Esophagus muscularis mucosa (tissue), 4 donors: Measurements from ENCODE around the gene SETDB2. TPM values are rescaled to one million over a fixed set of nuclear protein-coding genes. Genes with fewer than 3 reads are reported as not detected.
A peak's percentile ranks its signal among the peaks of the same experiment; 100 is the strongest.

Experiments
- DNase-seq: peaks from one replicate; pipeline ENCODE4 v3.0.0-alpha.2; 2017; ENCODE audit errors: extremely low spot score
- H3K27ac ChIP-seq, 4 donors: fragments of 200-600 bp; sonication (generic); replicated peaks in 1 of 4; 1 replicate in 3 of 4; 2 replicates in 1 of 4; pipeline ENCODE4 v1.5.1; 2016 to 2019; ENCODE audit warnings: mild to moderate bottlenecking in 1 of 4
- H3K27me3 ChIP-seq, 4 donors: fragments of 200-600 bp; sonication (generic); one replicate each; pipeline versions ENCODE4 v1.5.1 to v1.6.0; 2016 to 2019
- H3K36me3 ChIP-seq, 4 donors: fragments of 200-600 bp; sonication (generic); one replicate each; pipeline ENCODE4 v1.5.1; 2016 to 2019
- H3K4me1 ChIP-seq, 4 donors: fragments of 200-600 bp; sonication (generic); one replicate each; pipeline ENCODE4 v1.5.1; 2016 to 2019
- H3K4me3 ChIP-seq, 4 donors: fragments of 200-600 bp; sonication (generic); 1 replicate in 2 of 4; 2 replicates in 2 of 4; pipeline ENCODE4 v1.5.1; 2016 to 2019; ENCODE audit warnings: mild to moderate bottlenecking in 4 of 4, moderate library complexity in 1 of 4
- H3K9me3 ChIP-seq, 4 donors: fragments of 200-600 bp; sonication (generic); 1 replicate in 3 of 4; 2 replicates in 1 of 4; pipeline ENCODE4 v1.5.1; 2016 to 2019
- EP300 ChIP-seq: sonication (generic); formaldehyde crosslinking; IDR thresholded peaks from one replicate; pipeline ENCODE4 v1.6.1; 2017; ENCODE audit warnings: antibody characterized with exemption
- POLR2A ChIP-seq: fragments of 450-650 bp; IDR thresholded peaks from one replicate; pipeline ENCODE4 v1.6.1; 2017; ENCODE audit warnings: antibody characterized with exemption, moderate library complexity, mild to moderate bottlenecking, low read depth
- POLR2AphosphoS5 ChIP-seq, 2 donors: sonication (generic); formaldehyde crosslinking; IDR thresholded peaks; one replicate each; pipeline ENCODE4 v1.6.1; 2017; ENCODE audit warnings: antibody characterized with exemption in 2 of 2
- WGBS: methylation state at CpG from one replicate; pipeline ENCODE4 v1.1.5; 2018; 5-methylcytosine and 5-hydroxymethylcytosine counted together
- intact Hi-C: fragments of 100-400 bp; cut with DNase I; formaldehyde crosslinking; loops from one replicate; pipeline ENCODE4 v1.15.1; 2023
- total RNA-seq, 4 donors: library from RNA; depleted of rRNA; stranded (reverse); fragments of >200 nt; gene quantifications; one replicate each; pipeline versions ENCODE4 v1.1.0 to v1.2.1, GENCODE V29; 2016
- TF ChIP-seq, protein P1 (sequence below), 3 experiments: fragments of 200-600 bp in 2 of 3; fragments of 450-650 bp in 1 of 3; sonication (generic) in 2 of 3; IDR thresholded peaks; one replicate each; pipeline ENCODE4 v1.5.1; 2017 to 2019; ENCODE audit warnings: antibody characterized with exemption in 3 of 3, mild to moderate bottlenecking in 2 of 3, moderate library complexity in 1 of 3

The SETDB2 gene
- total RNA-seq, 4 donors from 2014 or later = 8.4 to 13.3 (median 9.3) TPM

- intact Hi-C loops = no loop called here
- Histone ChIP-seq H3K36me3 (no peaks in the 10 kb centered on the region), H3K27me3 (no peaks in the 10 kb centered on the region), H3K9me3 (no peaks in the 10 kb centered on the region), H3K27ac (peak overlapping the region in 1 of 4 donors; percentile 8), H3K4me3 (no peak overlapping the region), H3K4me1 (peaks cover 0 to 25% (median 16%) of the 10 kb centered on the region in 4 donors)
- WGBS = 73% methylated on average over 6 of the region's 6 CpGs
- no peak for TF ChIP-seq EP300
- no peak for TF ChIP-seq POLR2A
- TF ChIP-seq, protein P1, sequence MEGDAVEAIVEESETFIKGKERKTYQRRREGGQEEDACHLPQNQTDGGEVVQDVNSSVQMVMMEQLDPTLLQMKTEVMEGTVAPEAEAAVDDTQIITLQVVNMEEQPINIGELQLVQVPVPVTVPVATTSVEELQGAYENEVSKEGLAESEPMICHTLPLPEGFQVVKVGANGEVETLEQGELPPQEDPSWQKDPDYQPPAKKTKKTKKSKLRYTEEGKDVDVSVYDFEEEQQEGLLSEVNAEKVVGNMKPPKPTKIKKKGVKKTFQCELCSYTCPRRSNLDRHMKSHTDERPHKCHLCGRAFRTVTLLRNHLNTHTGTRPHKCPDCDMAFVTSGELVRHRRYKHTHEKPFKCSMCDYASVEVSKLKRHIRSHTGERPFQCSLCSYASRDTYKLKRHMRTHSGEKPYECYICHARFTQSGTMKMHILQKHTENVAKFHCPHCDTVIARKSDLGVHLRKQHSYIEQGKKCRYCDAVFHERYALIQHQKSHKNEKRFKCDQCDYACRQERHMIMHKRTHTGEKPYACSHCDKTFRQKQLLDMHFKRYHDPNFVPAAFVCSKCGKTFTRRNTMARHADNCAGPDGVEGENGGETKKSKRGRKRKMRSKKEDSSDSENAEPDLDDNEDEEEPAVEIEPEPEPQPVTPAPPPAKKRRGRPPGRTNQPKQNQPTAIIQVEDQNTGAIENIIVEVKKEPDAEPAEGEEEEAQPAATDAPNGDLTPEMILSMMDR (IDR thresholded peaks at IDR 0.05) = no peak
- TF ChIP-seq POLR2AphosphoS5 (IDR thresholded peaks at IDR 0.05) = no peak
- no peak for DNase-seq
These were observed 56.0 kb downstream of the SETDB2 start for GRCh38 chr13:49499889-49500660.

- no peak for DNase-seq
- H3K4me3 ChIP-seq = no peak overlapping the region
- intact Hi-C loops = no loop called here
- H3K27me3 ChIP-seq = no peaks in the 10 kb centered on the region
- H3K4me1 ChIP-seq = peaks cover 0 to 18% (median 7%) of the 10 kb centered on the region in 4 donors
- peak overlapping the region in 3 of 4 donors; percentile 17 to 57 (median 21) for H3K27ac ChIP-seq
- no peaks in the 10 kb centered on the region for H3K36me3 ChIP-seq
- WGBS = 56% methylated on average over 9 of the region's 9 CpGs
- no peak for TF ChIP-seq POLR2A
- no peak for TF ChIP-seq EP300
- TF ChIP-seq, protein P1 (IDR thresholded peaks at IDR 0.05) = no peak
- peak in 1 of 2 donors; percentile 8 for TF ChIP-seq POLR2AphosphoS5 (IDR thresholded peaks at IDR 0.05)
- no peaks in the 10 kb centered on the region for H3K9me3 ChIP-seq
These were observed 58.9 kb downstream of the SETDB2 start for GRCh38 chr13:49502954-49503353.

- DNase-seq = no peak
- no peak overlapping the region for H3K4me3 ChIP-seq
- TF ChIP-seq POLR2AphosphoS5 (IDR thresholded peaks at IDR 0.05) (no peak), EP300 (no peak), POLR2A (no peak)
- TF ChIP-seq, protein P1 (IDR thresholded peaks at IDR 0.05) = no peak
- H3K27ac ChIP-seq = no peak overlapping the region
- 97% methylated on average over 3 of the region's 3 CpGs for WGBS
- intact Hi-C loops = no loop called here
- H3K36me3 ChIP-seq = no peaks in the 10 kb centered on the region
- no peaks in the 10 kb centered on the region for H3K9me3 ChIP-seq
- no peaks in the 10 kb centered on the region for H3K27me3 ChIP-seq
- peaks cover 0 to 18% (median 7%) of the 10 kb centered on the region in 4 donors for H3K4me1 ChIP-seq
These were observed 59.9 kb downstream of the SETDB2 start for GRCh38 chr13:49503951-49504350.

DNA sequence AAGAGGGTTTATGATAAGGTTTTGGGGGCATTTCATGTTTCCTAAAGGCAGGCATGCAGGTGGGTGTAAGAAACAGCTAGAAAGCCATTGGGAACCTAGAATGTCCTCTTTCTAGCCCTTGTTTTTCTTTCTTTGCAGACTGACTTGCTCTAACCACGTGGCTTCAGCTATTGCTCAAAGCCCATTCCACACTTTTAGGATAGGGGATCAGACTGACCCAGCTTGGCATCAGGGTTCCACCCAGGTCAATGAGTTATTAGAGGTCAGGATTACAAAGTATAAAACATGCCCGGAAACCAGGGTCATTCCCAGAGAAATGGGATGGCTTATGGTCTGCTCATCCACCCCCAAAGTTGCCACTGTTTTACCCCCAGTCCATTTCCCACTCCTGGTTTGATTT, 68.5 kb downstream of the SETDB2 start:
- TF ChIP-seq POLR2A (no peak), EP300 (no peak)
- WGBS = 97% methylated on average over 2 of the region's 2 CpGs
- Histone ChIP-seq H3K36me3 (peaks cover 15 to 62% (median 37%) of the 10 kb centered on the region in 4 donors), H3K27ac (no peak overlapping the region), H3K9me3 (no peaks in the 10 kb centered on the region), H3K27me3 (no peaks in the 10 kb centered on the region), H3K4me3 (no peak overlapping the region), H3K4me1 (no peaks in the 10 kb centered on the region)
- DNase-seq = no peak
- intact Hi-C loops = no loop called here

DNA sequence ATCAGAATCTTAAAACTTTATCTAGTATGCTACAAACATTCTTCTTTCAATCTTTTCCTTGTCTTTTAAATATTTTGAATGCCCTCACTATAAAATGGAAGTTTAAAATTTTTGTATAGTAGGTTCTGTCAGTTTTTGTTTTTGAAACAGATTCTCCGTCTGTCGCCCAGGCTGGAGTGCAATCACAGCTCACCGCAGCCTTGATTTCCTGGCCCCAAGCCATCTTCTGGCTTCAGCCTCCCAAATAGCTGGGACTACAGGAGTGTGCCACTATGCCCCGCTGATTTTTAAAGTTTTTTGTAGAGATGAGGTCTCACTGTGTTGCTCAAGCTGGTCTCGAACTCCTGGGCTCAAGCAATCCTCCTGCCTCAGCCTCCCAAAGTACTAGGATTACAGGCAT, 72.4 kb downstream of the SETDB2 start:
- whole genome bisulfite sequencing = 84% methylated on average over 5 of the region's 5 CpGs
- no peaks in the 10 kb centered on the region for H3K9me3 ChIP-seq
- no peak for TF ChIP-seq EP300
- no peak overlapping the region for H3K27ac ChIP-seq
- H3K27me3 ChIP-seq = no peaks in the 10 kb centered on the region
- no peaks in the 10 kb centered on the region for H3K4me1 ChIP-seq
- H3K4me3 ChIP-seq = no peak overlapping the region
- intact Hi-C loops = no loop called here
- no peak for DNase-seq
- H3K36me3 ChIP-seq = peaks cover 20 to 82% (median 48%) of the 10 kb centered on the region in 4 donors
